T-helper 2 cell (primary cell): ENCODE measurements around the gene HLA-F.

Source experiments
- DNase-seq, 5 experiments: peaks; one replicate each; pipeline versions ENCODE4 v3.0.0 to v3.0.0-alpha.2; 2012 to 2022

HLA-F gene

DNA sequence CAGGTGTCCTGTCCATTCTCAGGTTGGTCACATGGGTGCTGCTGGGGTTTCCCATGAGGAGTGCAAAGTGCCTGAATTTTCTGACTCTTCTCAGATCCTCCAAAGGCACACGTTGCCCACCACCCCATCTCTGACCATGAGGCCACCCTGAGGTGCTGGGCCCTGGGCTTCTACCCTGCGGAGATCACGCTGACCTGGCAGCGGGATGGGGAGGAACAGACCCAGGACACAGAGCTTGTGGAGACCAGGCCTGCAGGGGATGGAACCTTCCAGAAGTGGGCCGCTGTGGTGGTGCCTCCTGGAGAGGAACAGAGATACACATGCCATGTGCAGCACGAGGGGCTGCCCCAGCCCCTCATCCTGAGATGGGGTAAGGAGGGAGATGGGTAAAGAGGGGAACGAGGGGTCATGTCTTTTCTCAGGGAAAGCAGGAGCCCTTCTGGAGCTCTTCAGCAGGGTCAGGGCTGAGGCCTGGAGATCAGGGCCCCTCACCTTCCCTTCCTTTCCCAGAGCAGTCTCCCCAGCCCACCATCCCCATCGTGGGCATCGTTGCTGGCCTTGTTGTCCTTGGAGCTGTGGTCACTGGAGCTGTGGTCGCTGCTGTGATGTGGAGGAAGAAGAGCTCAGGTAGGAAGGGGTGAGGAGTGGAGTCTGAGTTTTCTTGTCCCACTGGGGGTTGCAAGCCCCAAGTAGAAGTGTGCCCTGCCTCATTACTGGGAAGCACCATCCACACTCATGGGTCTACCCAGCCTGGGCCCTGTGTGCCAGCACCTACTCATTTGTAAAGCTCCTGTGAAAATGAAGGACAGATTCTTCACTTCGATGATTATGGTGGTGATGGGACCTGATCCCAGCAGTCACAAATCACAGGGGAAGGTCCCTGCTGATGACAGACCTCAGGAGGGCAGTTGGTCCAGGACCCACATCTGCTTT, 2.0 kb downstream of the HLA-F start:
- no peak for DNase-seq

DNA sequence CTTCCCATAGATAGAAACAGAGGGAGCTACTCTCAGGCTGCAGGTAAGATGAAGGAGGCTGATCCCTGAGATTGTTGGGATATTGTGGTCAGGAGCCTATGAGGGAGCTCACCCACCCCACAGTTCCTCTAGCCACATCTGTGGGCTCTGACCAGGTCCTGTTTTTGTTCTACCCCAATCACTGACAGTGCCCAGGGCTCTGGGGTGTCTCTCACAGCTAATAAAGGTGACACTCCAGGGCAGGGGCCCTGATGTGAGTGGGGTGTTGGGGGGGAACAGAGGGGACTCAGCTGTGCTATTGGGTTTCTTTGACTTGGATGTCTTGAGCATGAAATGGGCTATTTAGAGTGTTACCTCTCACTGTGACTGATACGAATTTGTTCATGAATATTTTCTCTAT, 2.8 kb downstream of the HLA-F start:
- no peak for DNase-seq

DNA sequence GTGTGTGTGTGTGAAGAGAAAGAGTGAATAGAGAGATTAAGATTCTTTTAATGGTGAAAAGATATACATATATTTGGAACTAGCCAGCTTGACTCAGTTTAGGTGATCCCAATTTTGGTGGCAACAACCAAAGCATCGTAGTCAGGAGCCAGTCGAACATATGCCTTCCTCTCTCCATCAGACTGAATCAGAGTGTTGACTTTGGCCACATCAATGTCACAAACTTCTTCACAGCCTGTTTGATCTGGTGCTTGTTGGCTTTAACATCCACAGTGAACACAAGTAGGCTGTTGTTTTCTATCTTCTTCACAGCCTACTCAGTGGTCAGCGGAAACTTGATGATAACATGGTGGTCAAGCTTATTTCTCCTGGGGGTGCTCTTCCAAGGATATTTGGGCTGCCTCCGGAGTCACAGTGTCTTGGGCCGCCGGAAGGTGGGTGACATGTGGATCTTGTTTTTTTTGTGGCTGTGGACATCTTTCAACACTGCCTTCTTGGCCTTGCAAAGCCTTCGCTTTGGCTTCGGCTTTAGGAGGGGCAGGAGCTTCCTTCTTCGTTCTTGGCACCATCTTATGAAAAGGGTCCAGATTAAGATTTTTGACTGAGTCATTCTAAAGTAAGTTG, 3.4 kb downstream of the HLA-F start:
- no peak for DNase-seq

DNA sequence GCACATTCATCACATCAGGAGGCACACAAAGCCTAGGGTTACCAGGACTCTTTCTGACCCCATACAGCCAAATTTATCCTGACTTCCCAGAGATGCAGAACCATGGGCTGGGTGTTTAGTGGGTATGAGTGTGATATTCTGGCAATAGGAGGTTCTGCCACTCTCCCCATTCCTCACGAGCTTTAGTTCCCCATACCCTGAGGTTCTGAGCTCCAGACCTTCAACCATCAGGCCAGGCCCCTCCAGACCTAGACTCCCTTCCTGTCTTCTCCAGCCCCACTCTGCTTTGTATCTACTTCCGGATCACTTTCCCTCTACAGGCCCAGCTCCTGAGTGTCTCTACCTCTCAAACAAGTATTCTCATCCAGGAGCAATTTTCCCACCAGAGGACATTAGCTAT, 4.4 kb downstream of the HLA-F start:
- DNase-seq: no peak

DNA sequence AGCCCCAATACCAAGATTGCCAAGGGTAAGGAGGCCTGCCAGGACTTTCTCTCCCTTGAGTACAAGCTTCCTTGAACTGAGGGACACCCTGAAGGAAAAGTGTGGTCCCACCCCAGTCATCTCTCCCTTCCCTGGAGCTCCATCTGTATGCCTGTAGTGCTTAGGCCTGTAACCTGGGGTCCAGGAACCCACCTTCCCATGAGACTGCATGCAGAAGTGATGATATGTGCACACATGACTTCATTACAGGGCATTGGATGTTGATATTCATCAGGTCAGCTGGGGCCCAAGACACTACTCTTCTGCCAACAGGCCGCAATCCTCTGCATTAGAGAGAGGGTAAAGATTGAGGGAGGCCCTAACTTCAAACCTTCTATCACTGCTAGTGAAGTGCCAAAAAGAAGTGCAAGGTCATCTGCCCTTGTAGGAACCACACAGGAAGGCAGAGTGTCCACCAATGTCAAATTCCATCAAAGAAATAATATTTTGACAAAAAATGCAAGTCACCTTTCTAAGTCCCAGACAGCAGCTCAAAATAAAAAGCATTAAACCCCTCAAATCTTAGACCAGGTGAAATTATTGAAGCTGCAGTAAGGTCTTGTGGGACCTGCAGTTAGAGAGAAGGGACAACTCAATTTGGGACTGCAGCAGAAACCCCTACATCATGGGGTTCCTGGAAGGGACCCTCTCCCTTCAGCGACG, 5.1 kb downstream of the HLA-F start:
- no peak for DNase-seq

DNA sequence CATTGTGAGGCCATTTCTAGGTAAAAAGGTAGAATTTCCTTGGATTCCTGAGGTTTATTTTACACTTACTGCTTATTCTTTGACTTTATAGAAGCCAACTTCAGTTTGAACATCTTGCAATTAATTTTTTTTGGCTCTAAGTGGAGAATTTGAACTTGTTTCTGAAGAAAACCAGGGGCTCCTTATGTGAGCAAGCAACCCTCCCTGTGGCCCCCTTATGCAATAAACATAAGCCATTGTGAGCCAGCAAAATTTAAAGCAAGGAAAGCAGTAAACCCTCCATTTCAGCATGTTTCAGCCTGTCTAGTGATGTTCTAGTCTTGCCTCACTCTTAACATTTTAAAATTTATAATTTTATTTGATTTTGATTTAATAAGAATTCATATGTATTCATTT, 5.6 kb downstream of the HLA-F start:
- no peak for DNase-seq

DNA sequence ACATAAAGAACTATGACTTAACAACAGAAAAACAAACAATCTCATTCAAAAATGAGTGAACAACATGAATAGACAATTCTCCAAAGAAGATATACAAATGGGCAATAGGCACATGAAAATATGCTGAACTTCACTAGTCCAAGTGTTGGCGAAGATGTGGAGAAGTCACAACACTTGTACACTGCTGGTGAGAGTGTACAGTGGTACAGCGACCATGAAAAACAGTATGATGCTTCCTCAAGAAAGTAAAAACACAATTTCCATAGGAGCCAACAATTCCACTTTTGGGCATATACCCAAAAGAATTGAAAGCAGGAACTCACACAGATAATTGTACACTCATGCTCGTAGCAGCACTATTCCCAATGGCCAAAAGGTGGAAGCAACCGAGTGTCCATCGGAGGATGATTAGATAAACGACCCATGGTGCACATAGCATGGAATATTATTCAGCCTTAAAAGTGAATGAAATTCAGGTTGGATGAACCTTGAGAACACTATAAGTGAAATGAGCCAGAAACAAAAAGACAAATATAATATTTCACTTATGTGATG, 6.6 kb downstream of the HLA-F start:
- DNase-seq: no peak

DNA sequence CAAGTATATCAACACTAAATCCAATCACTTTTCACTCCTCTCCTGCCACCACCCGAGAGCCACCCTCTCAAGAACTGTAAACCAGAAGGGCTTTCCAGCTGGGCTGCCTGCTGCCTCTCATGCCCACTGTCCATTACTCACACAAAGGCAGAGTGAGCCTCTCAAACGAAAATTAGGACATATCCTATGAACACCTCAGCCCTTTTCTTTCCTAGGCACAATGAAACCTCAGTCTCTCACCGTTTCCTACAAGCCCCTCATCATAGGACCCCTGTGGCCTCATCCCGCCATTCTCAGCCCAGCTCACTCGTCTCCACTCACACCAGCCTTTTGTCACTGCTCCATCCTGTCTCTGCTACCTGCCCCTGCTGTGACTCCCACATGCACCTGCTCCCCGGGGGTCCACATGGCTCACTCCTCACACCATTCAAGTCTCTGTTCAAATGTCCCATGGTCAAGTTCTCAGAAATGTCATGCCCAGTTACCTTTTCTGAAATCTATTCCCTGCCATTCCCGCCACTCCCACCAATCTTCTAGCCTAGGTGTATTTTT, 7.4 kb downstream of the HLA-F start:
- no peak for DNase-seq

DNA sequence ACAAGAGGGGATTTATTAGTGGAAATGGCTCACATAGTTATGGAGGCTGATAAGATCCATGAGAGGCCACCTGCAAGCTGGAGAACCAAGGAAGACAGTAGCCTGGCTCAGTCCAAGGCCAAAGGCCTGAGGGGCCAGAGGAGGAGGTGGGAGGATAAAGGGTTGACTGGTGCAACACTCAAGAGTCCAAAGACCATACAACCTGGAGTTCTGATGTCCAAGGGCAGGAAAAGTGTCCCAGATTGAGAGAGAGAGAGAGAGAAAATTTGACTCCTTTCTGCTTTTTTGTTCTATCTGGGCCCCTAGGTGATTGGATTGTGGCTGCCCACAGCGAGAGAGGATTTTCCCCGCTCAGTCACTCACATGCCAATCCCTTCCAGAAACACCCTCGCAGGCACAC, 8.0 kb downstream of the HLA-F start:
- no peak for DNase-seq

DNA sequence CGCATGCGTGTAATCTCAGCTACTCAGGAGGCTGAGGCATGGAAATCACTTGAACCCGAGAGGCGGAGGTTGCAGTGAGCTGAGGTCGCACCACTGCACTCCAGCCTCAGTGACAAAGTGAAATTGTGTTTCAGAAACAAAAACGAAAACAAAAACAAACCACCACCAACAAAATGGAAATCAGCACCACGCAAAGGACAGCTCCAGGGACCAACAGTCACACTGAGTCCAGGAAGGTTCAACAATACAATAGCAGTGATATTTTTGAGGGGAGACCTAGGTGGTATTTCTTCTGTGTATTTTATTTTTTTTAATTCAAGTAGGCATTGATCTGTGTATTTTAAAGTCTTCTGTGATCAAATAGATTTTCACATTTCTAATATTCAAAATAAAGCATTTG, 9.8 kb downstream of the HLA-F start:
- DNase-seq: no peak

DNA sequence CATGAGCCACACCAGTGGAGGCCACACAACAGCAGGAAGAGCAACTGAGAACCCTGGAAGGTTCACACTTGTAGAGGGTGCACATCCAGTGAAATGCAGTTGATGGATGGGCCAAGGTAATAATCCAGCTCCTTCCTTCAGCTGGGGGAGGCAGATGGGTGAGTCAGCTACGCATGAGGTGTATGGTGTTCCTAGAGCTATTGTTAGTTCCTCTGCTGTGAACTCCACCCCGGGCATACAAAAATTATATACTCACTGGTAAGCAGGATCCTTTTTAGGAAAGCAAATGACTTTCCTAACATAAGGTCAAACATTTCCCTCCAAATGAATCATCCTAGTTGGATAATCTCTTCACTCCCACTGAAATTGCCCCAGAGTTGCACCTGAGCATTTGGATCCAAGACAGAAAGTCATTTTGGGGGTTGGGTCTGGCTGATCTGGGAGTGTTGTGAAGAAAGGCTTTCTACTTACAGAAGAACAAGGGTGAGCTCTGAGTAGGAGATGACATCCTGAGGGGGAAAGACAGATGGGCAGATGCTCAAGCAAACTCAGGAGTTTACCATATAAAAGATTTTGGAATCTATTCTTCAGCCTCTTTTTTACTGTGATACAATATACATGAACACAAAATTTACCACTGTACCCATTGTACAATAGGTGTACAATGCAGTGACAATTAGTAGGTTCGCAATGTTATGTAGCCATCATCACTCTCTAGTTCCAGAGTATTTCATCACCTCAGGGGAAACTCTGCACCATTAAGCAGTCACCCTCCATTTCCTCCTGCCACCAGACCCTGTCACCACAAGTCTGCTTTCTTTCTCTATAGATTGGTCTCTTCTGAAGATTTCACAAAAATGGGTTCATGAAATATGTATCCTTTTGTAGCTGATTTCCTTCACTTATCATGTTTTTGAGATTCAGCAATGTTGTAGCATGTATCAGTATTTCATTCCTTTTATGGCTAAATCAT, 11.1 kb downstream of the HLA-F start:
- peak in 1 of 5 experiments; percentile 31 for DNase-seq

DNA sequence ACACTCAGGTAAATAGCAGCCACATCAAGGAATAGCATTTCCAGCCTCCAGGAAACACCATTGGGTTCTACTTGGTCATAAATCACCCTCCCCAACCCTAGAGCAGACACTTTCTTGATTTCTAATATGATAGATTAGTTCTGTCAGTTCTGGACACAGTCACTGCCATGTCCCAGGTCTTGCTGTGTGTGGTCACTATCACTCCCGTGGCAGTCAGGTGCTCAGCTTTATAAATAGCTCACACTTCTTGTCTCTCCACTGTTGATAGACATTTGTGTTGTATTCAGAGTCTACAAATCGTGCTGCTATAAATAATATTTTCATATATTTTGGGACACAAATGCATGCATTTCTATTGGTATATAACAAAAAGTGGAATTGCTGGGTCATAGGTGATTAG, 13.3 kb downstream of the HLA-F start:
- DNase-seq: no peak

DNA sequence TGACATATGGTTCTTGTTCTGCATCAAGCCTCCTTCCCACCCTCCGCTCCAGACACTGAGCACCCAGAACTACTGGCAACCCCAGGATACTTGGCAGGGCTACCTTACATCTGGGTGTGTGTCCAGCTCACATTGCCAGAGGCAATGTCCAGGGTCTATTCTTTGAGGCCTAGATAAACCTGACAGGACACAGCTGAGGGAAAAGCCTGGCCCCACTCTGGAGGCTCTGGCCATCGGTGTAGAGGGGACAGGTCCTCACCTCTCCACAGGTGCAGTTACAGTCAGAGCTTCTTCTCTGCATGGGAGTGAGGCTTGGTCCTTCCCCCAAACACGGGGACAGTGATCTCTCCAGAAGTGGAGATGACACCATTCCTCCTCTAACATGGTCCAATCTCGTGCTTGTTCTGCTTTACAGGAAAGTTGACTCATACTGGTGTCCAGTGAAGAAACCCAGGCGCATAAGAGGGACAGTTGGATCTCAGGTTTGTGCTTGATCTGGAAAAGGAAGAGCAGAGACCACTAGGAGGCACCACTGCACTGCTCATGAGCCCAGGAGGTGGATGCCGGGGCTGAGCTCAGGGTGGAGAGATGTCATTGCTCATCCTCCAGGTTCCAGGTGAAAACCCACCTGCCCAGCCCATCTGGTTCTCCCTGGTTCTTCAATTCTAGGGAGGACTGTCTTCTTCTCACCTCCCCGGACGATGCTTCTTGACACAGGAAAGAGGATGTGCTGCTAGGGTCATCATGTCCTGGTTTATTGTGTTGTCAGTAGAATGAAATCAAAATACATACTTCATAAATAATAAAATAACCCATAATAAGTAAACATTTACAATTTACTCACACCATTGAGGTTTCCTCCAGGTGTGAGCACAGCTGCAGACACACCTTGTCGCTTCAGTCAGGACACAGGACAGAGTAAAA, 14.7 kb downstream of the HLA-F start:
- peak in 4 of 5 experiments; percentile 51 to 67 (median 54) for DNase-seq

DNA sequence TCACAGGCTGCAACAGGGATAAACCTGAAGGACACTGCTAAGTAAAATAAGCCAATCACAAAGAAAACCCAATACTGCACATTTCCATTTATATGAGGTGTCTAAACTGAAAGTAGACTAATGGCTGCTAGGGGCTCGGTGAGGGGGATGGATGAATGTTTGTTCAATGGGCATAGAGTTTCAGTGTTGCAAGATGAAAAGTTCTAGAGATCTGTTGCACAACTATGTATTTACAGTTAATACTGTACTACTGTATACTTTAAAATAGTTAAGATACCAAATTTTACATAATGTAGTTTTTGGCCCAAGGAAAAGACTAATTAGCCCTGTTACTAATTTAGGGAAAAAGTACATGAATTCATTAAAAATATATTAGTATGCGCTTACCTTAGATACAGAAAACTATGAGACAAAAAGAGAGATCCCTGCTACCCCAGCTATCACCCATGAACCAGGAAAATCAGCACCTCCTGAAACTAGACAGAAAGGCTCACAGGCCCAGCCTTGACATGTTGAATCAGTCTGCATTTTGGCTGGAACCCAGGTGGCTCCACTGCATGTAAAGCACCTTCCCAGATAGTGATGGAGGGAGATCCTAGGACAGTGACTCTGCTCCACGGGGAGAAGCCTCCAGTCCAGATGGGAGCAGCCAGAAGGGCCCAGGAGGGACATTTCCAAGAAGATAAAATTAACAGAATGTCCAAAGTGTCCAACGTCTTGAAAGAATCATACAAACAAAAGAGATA, 16.1 kb downstream of the HLA-F start:
- no peak for DNase-seq

DNA sequence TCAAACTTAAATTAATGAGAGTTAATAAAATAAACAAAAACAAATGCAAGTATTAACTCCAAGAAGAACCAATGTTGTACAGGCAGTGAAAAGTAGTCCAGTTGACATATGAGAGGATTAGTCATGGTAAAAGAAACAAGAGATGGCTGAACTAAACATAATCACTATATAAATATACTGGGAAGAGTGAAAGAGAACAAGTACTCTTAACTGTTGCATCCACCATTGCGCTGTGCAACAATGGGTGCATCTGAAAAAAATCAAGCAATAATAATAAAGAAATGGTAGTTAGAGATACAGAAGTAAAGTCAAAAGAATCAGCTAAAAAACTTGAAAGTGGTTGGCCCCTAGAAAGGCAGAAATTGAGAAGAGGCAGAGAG, 16.6 kb downstream of the HLA-F start:
- DNase-seq: no peak

DNA sequence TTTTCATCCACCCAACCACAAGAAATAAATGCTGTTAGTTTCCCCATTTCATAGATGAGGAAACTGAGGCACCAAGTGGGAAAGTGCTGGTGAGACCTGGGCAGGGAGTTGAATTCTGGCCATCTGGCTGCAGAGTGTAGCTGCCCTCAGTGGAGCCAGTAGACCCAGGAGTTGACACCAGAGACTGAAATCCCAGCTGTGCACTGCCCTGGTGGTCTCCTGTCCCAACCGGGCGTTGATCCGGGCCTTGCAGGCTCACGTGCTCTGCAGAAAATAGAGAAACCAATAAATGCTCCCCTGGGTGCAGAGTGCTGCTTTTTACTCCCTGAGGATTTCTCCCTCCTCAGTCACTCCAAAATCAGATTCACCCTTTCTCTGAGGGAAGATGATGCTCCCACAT, 18.4 kb downstream of the HLA-F start:
- DNase-seq: no peak

DNA sequence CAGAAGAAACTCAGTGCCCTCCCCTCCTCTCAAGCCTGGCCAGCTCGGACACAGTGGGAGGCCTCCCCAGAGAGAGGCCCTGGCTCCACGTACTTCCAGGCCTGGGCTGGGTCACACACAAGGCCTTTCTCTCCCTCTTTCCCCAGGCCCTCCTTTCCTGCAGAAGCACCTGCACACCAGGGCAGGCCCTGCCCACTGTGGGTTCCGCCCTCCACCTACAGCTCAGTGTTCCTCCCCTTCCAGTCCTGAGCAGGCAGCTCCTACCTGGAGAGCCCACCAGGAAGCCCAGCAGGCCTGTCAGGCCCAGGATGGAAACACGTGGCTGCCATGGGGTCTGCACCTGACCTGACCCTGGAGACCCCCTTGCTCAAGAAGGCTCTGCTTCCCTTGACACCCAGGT, 18.9 kb downstream of the HLA-F start:
- no peak for DNase-seq

DNA sequence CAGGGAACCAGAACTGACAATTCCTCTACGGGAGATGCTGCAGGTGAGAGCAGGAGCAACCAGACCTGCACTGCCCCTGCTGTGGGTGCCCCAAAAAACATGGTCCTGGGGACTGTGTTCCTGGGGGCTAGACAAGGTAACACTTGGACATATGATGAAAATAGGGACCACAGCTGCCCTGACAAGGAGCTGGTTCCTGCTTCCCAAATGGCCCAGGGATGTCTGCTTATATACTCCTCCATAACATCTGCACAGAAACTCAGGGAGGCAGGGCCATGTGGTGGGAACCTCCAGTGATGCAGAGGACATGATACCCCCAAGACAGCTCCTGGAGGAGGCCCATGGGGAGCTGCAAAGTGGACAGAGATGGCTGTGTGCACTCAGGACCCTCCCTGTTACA, 19.8 kb downstream of the HLA-F start:
- no peak for DNase-seq

DNA sequence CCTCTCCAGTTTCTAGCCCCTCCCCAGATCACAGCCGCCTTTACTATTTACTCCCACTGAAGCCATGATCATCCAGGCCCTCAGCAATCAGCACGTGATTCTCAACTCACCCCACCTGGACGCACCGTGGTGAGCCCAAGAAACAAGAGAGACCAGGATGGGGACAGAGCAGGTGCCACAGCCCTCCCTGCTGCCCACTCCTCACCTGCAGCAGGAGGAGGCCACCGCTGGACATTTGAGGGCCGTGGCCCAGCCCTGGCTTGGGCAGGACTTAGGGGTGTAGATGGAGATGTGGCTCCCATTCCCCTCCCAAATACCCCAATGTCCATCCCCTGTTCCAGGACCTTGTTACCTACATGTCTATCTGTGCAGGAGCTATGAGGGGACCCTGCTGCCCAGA, 20.3 kb downstream of the HLA-F start:
- no peak for DNase-seq

DNA sequence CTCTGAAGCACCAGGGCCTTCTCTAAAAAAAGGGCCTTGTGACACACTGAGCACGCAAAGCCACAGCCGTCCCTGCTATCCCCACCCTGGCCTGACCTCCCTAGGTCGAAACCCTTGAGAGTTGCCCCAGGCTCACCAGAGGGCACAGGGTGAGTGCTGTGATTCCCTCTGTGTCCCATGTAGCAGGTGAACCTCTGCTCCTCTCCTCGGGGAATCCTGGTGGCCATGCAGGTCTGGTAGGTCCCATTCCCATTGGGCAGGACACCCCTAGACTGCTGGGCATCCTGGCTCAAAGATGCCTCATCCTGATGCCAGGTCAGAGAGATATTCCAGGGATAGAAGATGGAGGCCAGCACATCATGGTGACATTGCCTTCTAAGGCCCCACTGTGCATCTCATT, 20.9 kb downstream of the HLA-F start:
- no peak for DNase-seq
